Peyer's patch (tissue), 4 donors: ENCODE results near the gene SUB1. TPM values are rescaled to one million over a fixed set of nuclear protein-coding genes. Genes with fewer than 3 reads are reported as not detected.

Experiments
- DNase-seq, 3 donors: peaks; one replicate each; pipeline ENCODE4 v3.0.0-alpha.2; 2017 to 2019
- H3K27ac ChIP-seq, 4 donors: fragments of 200-600 bp; sonication (generic); one replicate each; pipeline ENCODE4 v1.5.1; 2016 to 2019
- H3K27me3 ChIP-seq, 2 donors: fragments of 200-600 bp; sonication (generic); one replicate each; pipeline ENCODE4 v1.5.1; 2019
- H3K36me3 ChIP-seq, 3 donors: fragments of 200-600 bp; sonication (generic); one replicate each; pipeline ENCODE4 v1.5.1; 2016 to 2019
- H3K4me1 ChIP-seq, 4 donors: fragments of 200-600 bp; sonication (generic); one replicate each; pipeline ENCODE4 v1.5.1; 2016 to 2019
- H3K4me3 ChIP-seq, 4 donors: fragments of 200-600 bp; sonication (generic); 1 replicate in 3 of 4; 2 replicates in 1 of 4; pipeline ENCODE4 v1.5.1; 2016 to 2019; ENCODE audit warnings: mild to moderate bottlenecking in 1 of 4
- H3K9me3 ChIP-seq, 4 donors: fragments of 200-600 bp; sonication (generic); one replicate each; pipeline ENCODE4 v1.5.1; 2016 to 2019; ENCODE audit warnings: mild to moderate bottlenecking in 1 of 4
- POLR2A ChIP-seq, 2 donors: fragments of 450-650 bp; IDR thresholded peaks; one replicate each; pipeline ENCODE4 v1.5.1; 2017; ENCODE audit warnings: antibody characterized with exemption in 2 of 2, mild to moderate bottlenecking in 2 of 2, moderate library complexity in 2 of 2
- total RNA-seq, 4 donors: library from RNA; depleted of rRNA; stranded (reverse); fragments of >200 nt; gene quantifications; one replicate each; pipeline ENCODE4 v1.1.0, GENCODE V29; 2016
- TF ChIP-seq, protein P1 (sequence below), 6 experiments: fragments of 450-650 bp in 4 of 6; fragments of 200-600 bp in 2 of 6; sonication (generic) in 1 of 6; IDR thresholded peaks; one replicate each; pipeline ENCODE4 v1.5.1; 2017 to 2019; ENCODE audit warnings: antibody characterized with exemption in 6 of 6, mild to moderate bottlenecking in 3 of 6, moderate library complexity in 1 of 6

The SUB1 gene
- total RNA-seq, 4 donors from 2014 or later = 64.2 to 155 (median 98.2) TPM

GRCh38 chr5:32604800-32605765, 19.7 kb downstream of the SUB1 start:
- no peaks in the 10 kb centered on the region for H3K27me3 ChIP-seq
- peaks cover 0 to 39% (median 0%) of the 10 kb centered on the region in 3 donors for H3K36me3 ChIP-seq
- H3K4me3 ChIP-seq = no peak overlapping the region
- no peaks in the 10 kb centered on the region for H3K9me3 ChIP-seq
- no peak overlapping the region for H3K27ac ChIP-seq
- no peak for TF ChIP-seq POLR2A (IDR thresholded peaks at IDR 0.05)
- TF ChIP-seq, protein P1, sequence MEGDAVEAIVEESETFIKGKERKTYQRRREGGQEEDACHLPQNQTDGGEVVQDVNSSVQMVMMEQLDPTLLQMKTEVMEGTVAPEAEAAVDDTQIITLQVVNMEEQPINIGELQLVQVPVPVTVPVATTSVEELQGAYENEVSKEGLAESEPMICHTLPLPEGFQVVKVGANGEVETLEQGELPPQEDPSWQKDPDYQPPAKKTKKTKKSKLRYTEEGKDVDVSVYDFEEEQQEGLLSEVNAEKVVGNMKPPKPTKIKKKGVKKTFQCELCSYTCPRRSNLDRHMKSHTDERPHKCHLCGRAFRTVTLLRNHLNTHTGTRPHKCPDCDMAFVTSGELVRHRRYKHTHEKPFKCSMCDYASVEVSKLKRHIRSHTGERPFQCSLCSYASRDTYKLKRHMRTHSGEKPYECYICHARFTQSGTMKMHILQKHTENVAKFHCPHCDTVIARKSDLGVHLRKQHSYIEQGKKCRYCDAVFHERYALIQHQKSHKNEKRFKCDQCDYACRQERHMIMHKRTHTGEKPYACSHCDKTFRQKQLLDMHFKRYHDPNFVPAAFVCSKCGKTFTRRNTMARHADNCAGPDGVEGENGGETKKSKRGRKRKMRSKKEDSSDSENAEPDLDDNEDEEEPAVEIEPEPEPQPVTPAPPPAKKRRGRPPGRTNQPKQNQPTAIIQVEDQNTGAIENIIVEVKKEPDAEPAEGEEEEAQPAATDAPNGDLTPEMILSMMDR (IDR thresholded peaks at IDR 0.05) = no peak
- H3K4me1 ChIP-seq = no peaks in the 10 kb centered on the region
- no peak for DNase-seq

- no peak for TF ChIP-seq POLR2A (IDR thresholded peaks at IDR 0.05)
- TF ChIP-seq, protein P1 (IDR thresholded peaks at IDR 0.05) = no peak
- no peak overlapping the region for H3K27ac ChIP-seq
- H3K4me3 ChIP-seq = no peak overlapping the region
- no peaks in the 10 kb centered on the region for H3K27me3 ChIP-seq
- peaks cover 0 to 33% (median 0%) of the 10 kb centered on the region in 3 donors for H3K36me3 ChIP-seq
- no peaks in the 10 kb centered on the region for H3K4me1 ChIP-seq
- H3K9me3 ChIP-seq = no peaks in the 10 kb centered on the region
- DNase-seq = no peak
These were observed 20.4 kb downstream of the SUB1 start for GRCh38 chr5:32605766-32606152.

GRCh38 chr5:32612134-32612888, 27.0 kb downstream of the SUB1 start:
- Histone ChIP-seq H3K36me3 (no peaks in the 10 kb centered on the region), H3K27ac (no peak overlapping the region), H3K9me3 (no peaks in the 10 kb centered on the region), H3K27me3 (no peaks in the 10 kb centered on the region), H3K4me1 (no peaks in the 10 kb centered on the region), H3K4me3 (no peak overlapping the region)
- DNase-seq = no peak
- TF ChIP-seq, protein P1 (IDR thresholded peaks at IDR 0.05) = no peak
- no peak for TF ChIP-seq POLR2A (IDR thresholded peaks at IDR 0.05)

GRCh38 chr5:32613050-32613672, 27.8 kb downstream of the SUB1 start:
- Histone ChIP-seq H3K36me3 (no peaks in the 10 kb centered on the region), H3K27ac (no peak overlapping the region), H3K4me3 (no peak overlapping the region), H3K27me3 (no peaks in the 10 kb centered on the region), H3K4me1 (no peaks in the 10 kb centered on the region), H3K9me3 (no peaks in the 10 kb centered on the region)
- peak; percentile 75 to 93 (median 82) for DNase-seq
- no peak for TF ChIP-seq POLR2A (IDR thresholded peaks at IDR 0.05)
- TF ChIP-seq, protein P1 (IDR thresholded peaks at IDR 0.05) = peak; percentile 78 to 93 (median 88)

DNA sequence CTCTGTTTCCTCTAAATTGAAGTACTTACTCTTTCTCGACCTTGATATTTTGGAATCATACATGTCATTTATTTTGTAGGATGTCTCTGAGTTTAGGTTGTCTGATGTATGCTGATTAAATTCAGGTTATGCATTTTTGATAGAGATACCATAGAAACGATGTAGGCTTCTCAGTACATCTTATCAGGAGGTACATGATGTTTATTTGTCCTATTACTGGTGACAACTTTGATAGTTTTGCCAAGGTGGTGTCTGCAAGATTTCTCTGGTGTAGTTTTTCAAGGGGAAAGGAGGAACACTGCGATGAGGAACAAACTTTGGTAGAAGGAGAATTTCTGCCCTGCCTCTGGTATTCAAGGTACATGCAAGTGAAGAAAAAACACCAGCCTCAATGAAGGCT, 29.9 kb downstream of the SUB1 start:
- Histone ChIP-seq H3K27ac (no peak overlapping the region), H3K4me1 (no peaks in the 10 kb centered on the region), H3K36me3 (no peaks in the 10 kb centered on the region), H3K4me3 (no peak overlapping the region), H3K27me3 (no peaks in the 10 kb centered on the region), H3K9me3 (no peaks in the 10 kb centered on the region)
- TF ChIP-seq POLR2A (IDR thresholded peaks at IDR 0.05) = no peak
- TF ChIP-seq, protein P1 (IDR thresholded peaks at IDR 0.05) = no peak
- no peak for DNase-seq
